GF-D8 (cell line): Measurements from ENCODE around the gene RAB25.
"Not testable (repeated sequence)": the region's sequence is repeated elsewhere in the genome, so short reads cannot be mapped to it uniquely, and the experiment has no call there.

ENCODE experiments used
- DNase-seq: peaks from one replicate; lab custom pipeline; 2025; lab: John Stamatoyannopoulos, UW

The RAB25 gene

GRCh38 chr1:156054500-156055280, 6.3 kb upstream of the RAB25 start, which contains the start of gene LAMTOR2:
TSS of gene LAMTOR2 (plus strand) at chr1:156054782. CDS start at chr1:156054890, 108 bp downstream.
- peak; percentile 95 for DNase-seq

- DNase-seq, result no peak
These were observed 5.5 kb upstream of the RAB25 start for GRCh38 chr1:156055281-156056048.

DNA sequence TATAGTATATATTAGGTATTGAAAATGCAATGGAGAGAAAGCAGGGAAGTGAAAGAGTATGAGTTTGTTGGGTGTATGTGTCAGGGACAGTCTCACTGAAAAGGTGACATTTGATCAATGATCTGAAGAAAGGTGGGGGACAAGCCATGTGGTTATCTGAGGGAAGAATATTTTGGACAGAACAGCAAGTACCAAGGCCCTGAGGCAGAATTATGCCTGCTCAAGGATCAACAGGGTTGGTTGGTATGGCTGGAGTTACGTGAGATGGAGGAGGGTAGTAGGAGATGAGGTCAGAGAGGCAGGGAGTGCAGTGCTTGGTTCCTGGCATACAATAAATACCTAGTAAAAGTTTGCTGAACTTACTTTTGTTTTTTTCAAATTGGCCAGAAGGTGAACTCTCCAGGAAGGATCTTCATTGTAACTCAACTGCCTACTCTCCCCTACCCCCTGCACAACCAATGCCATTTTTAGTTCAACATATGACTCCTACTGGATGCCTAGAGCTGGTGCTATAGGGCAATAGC, 4.6 kb upstream of the RAB25 start:
- DNase-seq, result no peak

DNA sequence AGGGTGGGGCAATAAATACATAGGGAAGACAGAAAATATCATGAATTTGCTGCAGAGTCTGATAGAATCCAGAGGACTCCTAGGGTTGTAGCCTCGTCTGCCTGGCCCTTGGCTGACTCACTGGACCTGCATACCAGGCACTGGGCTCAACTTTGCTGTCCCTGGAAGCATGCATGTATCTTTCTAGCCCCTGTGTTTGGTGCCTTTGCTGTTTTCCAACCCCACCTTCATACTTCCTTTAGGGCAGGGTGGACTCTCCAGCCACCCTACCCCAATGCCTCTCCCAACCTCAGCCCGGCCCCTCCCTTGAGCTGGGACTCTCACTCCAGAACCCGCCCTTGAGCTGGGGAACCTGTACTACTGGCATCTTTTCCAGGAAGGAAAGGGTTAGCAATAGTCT, 1.2 kb downstream of the RAB25 start:
- no peak for DNase-seq

DNA sequence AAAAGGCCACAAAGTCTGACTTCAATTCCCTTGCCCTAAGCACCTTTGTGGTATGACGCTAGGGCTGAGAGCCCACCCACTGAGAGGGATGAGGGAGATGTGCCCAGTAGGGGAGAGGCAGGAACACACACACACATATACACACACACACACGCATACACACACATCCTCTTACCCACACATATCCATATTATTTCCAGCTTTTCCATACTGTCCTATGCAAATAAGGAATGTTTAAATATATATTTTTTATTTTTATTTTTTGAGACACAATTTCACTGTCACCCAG, 3.0 kb downstream of the RAB25 start:
- DNase-seq, result no peak

GRCh38 chr1:156064615-156065014, 3.7 kb downstream of the RAB25 start:
- no peak for DNase-seq

DNA sequence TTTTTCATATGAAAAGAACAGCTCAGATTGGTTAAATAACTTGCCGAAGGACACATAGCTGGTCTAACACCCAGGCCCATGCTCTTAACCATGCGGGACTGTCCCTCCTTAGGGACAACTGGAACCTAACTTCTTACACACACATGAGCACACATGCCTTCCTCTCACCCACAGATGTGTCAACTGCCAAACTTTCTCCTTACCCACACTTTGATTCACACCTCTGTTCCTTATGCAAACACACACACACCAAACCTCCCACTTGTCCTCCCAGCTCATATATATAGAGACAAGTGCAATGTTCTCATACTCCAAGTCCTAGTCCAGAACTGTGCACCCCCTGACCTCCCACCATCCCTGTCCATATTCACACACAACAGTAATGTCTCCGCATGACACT, 4.3 kb downstream of the RAB25 start:
- DNase-seq, result no peak

DNA sequence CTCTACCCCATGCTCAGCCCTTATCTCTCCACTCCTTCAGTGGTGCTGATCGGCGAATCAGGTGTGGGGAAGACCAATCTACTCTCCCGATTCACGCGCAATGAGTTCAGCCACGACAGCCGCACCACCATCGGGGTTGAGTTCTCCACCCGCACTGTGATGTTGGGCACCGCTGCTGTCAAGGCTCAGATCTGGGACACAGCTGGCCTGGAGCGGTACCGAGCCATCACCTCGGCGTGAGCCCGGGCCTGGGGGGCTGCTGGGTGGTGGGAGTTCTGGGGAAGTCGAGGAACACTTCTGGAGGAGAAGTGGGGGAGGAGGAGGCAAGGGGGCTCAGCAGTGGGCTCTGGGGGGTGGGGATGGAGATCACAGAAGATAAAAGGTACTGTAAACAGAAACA, 4.9 kb downstream of the RAB25 start:
- no peak for DNase-seq

DNA sequence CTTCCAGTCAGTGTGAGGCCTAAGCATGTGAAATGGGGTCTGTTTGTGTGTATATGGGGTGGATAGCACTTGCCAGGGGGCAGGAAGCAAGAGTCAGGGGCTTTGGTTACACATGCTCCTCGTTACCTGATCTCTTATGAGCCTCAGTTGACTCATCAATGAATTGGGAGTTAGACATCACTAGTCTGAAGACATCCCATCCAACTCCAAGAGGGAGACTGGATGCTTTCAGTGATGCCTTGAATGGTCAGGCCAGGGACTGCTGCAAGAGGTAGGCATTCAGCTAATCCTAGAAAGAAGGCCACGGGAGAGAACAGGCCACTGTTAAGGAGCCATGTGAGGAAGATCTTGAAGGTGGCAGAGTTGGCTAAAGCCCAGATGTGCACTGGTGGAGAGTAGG, 6.3 kb downstream of the RAB25 start:
- no peak for DNase-seq

DNA sequence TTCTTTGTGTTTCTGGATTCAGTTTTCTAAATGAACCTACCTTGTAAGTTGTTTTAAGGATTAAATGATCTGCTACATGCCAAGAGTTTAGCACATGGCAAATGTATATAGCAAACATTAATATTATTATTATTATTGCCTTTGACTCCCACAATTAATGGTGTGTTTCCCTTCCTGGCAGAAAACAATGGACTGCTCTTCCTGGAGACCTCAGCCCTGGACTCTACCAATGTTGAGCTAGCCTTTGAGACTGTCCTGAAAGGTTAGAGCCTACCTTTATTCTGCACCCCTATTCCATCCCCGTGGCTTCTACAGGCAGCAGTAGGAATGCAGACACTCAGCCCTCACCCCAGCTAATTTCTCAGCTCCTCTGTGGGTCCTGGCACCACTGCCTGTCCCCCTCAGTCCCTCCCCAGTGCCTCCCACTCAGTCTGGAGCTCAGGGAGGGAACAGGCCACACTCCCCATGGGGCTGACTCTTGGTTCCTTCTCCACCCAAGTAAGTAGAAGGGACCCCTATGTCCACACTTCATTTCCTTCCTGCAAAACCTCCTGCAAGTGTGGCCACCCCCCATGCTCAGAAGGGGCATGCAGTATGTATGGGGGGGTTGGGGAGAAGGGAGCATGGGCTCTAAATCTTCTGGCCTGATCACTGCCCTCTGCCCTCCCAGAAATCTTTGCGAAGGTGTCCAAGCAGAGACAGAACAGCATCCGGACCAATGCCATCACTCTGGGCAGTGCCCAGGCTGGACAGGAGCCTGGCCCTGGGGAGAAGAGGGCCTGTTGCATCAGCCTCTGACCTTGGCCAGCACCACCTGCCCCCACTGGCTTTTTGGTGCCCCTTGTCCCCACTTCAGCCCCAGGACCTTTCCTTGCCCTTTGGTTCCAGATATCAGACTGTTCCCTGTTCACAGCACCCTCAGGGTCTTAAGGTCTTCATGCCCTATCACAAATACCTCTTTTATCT, 8.8 kb downstream of the RAB25 start:
- no peak for DNase-seq

DNA sequence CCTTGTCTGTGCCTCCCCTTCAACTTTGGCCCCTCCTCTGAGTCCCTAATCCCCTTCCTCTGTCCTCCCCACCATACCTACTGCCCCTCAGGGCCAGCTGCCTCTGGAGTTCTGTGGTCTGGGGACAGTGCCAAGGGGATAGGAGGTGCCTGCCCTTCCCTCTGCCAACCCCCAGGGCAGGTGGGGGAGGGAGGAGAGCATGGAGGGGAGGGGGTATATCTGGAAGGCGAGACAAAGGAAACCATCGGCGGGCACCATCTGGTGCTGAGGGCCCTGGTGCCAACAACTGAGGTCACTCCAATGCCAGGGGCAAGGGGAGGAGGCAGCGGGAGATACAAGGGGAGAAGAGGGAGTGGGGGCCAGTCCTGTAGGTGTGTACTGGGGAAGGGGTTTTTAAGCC, 9.6 kb downstream of the RAB25 start:
- DNase-seq, result no peak

- not testable (repeated sequence) for DNase-seq
These were observed 10.4 kb downstream of the RAB25 start for GRCh38 chr1:156071332-156071816.

DNA sequence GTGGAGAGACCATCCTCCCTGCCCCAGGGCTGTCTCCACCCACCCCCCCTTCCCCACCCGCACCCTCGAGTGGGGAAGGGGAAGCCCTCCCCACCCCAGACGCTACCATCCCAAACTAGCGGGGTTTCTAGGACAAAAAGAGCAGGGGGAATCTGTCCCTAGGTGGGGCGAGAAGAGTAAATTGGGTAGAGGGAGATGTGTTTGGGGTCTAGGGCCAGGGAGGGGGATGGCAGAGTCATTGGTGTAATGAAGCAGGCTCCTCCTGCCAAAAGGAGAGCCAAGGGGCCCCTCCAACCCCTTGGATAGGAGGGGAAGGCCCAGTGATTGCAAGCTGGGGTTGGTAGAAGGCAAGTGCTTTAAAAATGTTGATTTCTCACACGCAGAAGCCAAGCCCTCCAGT, 11.3 kb downstream of the RAB25 start:
- DNase-seq, result no peak

GRCh38 chr1:156073110-156073687, 12.2 kb downstream of the RAB25 start:
- no peak for DNase-seq

- no peak for DNase-seq
These were observed 12.8 kb downstream of the RAB25 start for GRCh38 chr1:156073740-156074139.

GRCh38 chr1:156074661-156075060, 13.7 kb downstream of the RAB25 start:
- no peak for DNase-seq

- no peak for DNase-seq
These were observed 14.2 kb downstream of the RAB25 start for GRCh38 chr1:156075162-156075561.

DNA sequence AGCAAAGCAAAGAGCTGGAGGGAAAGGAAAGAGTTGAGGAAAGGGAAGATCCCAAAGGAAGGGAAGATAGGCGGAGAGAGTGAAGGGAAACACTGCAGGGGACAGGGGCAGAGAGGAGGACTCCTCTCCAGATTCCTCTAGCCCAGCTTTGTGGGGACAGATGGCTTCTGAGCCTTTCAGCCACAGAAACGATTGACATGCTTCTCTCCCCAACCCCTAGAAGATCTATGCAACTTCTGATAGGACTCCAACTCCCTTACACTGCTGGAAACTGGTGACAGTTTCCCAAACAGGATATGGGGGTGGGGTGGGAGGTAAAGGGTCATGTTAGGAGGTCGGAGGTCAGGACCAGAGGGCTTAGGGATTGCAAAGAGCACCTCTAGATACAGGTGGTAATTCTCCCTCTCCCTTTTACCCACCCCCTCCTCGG, 14.8 kb downstream of the RAB25 start:
- no peak for DNase-seq

DNA sequence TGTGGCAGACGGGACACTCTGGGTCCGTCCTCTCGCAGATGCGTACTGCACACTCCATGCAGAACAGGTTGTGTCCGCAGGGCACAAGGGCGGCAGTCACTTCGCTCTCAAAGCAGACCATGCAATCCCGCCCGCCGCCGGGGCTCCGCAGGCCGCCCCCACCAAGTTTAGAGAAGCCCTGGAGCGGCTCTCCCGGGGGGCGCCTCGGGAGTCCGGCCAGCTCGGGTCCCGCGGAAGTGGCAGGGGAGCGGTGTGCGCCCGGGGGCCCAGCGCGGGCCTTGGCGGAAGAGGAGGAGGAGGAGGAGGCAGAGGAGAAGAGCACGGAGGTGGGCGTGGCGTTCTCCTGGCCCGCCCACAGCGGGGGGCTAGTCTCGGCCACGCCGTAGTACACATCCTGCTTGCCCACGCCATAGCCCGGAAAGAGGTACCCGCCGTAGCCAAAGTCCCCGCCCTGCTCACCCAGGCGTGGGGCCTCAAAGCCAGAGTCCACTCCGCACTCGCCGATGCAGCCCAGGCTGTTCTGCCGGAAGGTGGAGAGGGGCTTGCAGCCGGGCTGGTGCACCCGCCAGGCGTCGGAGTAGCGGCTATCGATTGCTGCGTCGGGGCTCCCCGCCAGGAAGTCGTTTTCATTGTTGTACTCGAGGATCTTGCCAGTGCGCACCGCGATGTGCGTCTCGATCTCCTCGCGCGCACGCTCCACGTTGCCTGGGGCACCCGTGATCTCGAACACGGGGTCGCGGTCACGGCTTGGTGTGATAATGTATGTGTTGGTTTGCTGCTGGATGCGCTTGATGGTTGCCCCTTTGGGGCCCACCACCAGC, 15.9 kb downstream of the RAB25 start:
- DNase-seq, result no peak

GRCh38 chr1:156077430-156077760, 16.4 kb downstream of the RAB25 start:
- DNase-seq, result no peak

- no peak for DNase-seq
These were observed 17.8 kb downstream of the RAB25 start for GRCh38 chr1:156078728-156079127.
